GF-D8 (cell line): ENCODE results near the gene TMEM87B.
A peak's percentile ranks its signal among the peaks of the same experiment; 100 is the strongest.

Experiments
- DNase-seq: peaks from one replicate; lab custom pipeline; 2025; lab: John Stamatoyannopoulos, UW

The TMEM87B gene, protein sequence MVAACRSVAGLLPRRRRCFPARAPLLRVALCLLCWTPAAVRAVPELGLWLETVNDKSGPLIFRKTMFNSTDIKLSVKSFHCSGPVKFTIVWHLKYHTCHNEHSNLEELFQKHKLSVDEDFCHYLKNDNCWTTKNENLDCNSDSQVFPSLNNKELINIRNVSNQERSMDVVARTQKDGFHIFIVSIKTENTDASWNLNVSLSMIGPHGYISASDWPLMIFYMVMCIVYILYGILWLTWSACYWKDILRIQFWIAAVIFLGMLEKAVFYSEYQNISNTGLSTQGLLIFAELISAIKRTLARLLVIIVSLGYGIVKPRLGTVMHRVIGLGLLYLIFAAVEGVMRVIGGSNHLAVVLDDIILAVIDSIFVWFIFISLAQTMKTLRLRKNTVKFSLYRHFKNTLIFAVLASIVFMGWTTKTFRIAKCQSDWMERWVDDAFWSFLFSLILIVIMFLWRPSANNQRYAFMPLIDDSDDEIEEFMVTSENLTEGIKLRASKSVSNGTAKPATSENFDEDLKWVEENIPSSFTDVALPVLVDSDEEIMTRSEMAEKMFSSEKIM

DNA sequence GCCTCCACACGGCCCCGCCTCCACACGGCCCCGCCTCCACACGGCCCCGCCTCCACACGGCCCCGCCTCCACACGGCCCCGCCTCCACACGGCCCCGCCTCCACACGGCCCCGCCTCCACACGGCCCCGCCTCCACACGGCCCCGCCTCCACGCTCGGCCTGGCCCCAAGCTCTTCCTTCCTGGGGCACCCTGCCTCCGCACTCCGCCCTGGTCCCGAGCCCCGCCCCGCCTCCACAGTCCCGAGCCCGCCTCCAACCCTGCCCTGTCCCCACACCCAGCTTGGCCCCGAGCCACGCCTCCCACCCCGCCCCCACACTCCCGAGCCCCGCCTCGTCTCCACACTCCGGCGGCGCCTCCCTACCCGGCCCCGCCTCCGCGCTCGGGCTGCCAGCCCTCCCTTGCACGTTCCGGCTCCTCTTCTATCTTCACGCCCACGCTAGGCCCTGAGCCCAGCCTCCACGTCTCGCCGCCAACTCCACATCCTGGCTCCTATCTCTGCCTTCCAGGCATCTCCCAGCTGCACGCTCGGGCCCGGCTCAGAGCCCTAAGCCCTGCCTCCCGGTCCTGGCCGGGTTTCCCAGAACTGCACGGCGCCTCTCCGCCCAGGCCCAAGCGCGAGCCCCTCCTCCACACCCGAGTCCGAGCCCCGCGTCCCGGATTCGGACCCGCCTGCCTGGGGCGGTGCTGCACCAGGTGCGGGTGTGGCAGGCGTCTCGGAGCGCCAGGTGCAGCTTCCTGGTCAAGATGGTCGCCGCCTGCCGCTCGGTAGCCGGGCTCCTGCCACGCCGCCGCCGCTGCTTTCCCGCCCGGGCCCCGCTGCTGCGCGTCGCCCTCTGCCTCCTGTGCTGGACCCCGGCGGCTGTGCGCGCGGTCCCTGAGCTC is at the start of gene TMEM87B:
TSS of gene TMEM87B (plus strand) at position 423 of the 883 bp plus-strand sequence. CDS start at position 746, 323 bp downstream.
- DNase-seq: peak; percentile 85

DNA sequence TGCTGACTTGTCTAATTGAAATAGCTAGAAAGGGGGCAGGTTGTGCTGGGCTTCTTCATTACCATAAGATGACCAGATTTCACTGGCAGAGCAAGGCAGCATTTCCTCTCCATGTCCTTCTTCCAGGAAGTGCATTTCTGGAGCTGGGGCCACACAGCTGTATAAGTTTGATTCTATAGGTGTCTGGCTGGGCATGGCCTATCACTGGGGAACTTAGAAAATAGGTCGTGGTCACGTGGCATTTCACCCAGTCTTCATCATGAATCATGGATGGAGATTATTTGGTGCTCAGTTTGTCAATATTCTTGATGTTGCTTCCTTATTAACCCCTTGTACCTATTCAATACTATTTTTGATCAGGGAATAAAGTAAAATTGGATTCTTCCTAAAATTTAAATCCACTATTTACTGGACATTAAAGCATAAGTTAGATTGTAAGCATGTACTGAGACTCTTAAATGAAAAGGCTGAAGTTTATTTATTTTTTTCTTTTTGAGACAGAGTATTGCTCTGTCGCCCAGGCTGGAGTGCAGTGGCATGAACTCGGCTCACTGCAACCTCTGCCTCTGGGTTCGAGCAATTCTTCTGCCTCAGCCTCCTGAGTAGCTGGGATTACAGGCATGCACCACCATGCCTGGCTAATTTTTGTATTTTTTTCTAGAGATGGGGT is 49.5 kb upstream of the TMEM87B start:
- DNase-seq: no peak

DNA sequence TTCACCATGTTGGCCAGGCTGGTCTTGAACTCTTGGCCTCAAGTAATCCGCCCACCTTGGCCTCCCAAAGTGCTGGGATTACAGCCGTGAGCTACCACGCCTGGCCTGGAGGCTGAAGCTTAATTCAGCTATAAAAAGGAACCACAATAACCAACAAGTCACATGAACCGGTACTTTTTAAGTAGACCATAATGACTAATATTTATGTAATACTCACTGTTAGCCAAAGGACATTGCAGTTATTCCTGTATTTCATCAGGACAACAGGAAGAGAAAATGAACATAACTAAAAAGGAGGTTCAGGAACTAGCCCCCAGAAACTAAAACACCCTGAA is 49.0 kb upstream of the TMEM87B start:
- peak; percentile 37 for DNase-seq

DNA sequence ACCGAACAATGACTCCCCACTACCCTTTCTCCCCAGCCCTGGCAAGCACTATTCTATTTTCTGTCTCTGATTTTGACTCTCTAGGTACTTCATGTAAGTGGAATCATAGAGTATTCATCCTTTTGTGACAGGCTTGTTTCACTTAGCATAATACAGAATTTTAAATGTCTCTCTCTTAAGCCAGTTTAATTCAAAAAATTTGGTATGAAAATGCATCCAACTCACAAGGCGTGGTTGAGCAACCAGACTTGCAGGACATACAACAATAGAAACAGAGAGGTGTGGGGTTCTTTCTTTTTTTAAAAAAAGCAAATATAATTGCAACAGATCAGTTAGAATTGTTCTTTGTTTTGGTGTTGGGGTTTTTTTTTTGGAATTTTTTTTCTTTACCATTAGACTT is 47.6 kb upstream of the TMEM87B start:
- no peak for DNase-seq

DNA sequence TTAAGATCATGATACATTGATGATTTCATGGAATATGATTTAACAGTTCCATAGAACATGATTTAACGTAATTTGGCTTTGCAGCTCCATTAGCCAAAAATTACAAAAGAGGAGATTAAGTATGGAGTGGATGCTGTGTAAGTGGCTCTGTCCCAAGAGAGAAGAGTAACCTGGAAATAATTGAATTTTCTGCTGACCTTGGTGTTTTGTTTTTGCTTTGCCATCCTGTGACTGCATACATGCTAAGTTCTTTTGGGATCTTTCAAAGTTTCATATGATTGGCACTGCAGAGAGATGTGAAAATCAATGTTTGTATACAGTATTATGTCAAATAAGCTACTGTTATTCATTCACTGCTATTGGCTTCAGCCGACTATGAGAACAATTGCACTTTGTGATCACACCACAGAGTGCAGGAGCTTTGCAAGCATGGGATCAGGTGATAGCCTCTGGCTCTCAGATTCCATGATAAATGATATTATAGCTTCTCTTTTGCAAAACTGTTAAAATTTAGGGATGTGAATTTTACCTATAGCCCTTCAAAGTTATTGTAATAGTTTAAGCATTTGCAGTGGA is 46.1 kb upstream of the TMEM87B start:
- no peak for DNase-seq

DNA sequence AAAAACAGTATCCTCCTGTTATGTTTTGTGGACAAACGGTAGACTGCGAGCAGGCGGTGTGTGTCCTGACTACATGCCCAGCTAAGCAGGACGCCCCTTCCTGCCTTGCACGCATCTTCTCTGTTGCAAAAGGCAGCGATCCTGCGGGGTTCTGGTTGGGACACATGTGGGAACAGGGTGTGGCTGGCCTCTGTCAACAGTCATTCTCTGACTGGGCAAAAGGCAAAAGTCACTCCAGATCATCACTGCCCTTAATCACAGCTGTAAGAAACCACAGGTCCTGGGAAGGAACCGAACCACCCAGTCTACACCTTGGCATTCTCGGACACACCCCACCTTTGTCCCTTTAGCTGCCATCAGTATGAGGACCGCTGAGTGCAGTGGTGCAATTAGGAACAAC is 44.3 kb upstream of the TMEM87B start:
- no peak for DNase-seq

DNA sequence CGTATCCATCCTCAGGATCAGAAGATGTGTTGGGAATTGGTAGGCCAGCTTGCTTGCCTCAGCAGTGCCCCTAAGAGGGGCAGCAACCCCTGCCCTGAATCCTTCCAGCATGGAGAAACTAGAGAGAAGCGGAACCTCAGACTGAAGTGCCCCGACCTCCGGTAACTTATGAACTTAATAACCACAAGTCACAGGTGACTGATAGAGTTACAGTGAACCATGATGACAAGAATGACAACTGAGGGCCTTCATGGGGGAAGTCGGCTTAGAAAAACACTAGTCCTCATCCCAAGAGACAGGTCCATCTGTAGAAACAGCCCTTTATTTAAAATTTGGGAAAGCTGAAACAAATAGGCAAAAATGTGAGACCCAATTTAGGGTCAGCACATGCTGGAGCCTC is 42.5 kb upstream of the TMEM87B start:
- DNase-seq: no peak

DNA sequence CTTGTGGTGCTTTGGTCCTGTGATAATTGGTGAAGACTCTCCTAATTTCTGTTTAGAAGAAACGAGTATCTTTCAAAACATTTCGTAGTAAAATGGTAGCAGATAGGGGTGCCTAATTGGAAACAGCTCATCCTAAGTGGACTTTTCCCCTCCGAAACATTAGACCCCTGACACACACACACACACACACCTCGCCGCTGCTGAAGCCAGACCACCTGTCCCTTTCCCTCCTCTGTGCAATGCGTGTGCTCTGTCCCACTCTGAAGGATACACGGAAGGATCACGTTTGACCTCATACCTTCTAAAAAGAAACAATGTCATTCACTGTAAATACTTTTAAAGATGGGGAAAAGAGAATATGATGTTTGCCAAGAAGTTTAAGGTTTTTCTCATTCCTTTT is 36.2 kb upstream of the TMEM87B start:
- DNase-seq: no peak

DNA sequence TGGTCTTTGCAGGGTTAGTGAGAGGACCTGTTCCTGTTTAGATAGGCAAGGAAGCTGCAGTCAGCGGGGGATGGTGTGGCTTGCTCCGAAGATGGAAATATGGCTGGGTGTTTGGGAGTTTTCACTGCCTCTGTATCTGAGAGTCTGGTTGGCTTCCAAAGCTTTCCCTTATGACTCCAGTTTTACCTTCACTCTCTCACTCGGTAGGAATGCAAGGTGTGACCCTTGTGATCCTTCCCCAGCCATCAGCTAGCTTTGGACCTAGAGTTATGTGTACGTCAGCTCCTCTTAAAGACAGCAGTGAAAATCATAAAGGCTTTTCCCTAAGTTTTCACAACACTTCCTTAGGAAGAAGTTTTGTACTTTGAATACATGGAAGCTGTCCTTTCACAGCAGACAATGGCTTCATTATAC is 35.5 kb upstream of the TMEM87B start:
- no peak for DNase-seq

DNA sequence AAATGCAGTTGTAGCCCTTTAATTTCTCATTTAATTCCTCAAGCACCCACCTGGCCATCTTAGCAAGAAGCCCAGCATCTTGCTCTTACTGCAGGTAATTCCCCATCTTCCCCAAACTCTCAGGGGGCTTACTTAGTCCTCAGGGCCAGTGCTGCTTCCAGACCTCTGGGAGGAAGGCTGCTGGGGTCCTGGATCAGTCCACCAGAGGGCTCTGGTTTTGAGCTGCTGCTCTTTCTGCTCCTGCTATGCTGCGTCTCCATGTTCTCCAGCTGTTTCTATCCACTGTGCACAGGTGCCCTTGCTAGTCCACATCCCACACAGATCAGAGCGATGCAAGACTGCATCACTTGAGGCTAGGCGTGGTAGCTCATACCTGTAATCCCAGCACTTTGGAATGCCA is 34.5 kb upstream of the TMEM87B start:
- DNase-seq: no peak

DNA sequence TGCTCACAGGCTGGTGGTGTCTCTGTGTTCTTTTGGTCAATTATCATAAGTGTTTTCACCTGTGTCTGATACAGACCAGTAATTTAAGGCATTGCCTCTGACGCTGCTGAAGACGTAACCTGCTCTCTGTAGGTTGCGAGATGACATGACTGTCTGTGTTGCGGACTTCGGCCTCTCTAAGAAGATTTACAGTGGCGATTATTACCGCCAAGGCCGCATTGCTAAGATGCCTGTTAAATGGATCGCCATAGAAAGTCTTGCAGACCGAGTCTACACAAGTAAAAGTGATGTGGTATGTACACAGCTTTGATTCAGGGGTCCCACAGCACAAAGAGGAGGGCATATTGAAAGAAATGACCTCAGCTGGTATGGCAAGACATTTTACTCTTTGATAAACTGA is 33.8 kb upstream of the TMEM87B start:
- DNase-seq: no peak

DNA sequence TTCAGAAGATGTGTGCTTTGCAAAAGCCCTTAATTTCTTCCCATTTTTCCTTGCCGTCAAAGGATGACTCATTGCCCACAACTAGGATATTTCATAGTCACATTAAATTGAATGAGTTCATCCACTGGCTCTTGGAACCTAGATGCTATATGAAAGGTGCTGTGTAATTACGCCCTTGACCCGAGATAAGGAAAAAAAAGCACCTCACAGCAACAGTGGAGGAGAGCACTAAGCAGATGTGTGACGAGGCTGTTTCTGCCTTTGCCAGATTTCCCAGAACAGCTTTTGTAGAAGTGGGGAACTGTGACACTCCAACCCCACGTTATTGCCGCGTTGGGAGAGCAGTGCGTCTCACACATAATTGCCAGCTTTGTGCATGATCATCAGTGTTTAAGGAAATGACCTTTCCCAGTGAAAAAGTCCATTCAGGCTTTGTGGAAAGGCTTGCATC is 33.3 kb upstream of the TMEM87B start:
- no peak for DNase-seq

DNA sequence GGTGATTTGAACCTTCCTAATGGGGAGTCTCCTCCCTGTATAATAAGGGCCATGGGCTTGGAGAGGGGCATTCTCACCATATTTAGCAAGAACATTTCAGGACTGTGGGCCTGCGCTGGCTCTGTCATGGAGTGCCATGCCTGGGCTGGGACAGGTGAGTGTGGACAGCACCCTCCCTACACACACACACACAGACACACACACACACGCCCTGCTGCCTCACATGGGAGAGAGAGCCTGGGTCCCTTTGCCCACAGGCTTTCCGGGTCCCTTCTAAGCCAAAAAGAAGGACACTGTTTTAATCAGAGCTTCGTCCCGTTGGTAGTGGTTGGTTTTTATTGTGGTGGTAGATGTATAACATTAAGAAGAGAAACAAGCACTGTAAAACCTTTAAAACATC is 31.4 kb upstream of the TMEM87B start:
- DNase-seq: no peak

DNA sequence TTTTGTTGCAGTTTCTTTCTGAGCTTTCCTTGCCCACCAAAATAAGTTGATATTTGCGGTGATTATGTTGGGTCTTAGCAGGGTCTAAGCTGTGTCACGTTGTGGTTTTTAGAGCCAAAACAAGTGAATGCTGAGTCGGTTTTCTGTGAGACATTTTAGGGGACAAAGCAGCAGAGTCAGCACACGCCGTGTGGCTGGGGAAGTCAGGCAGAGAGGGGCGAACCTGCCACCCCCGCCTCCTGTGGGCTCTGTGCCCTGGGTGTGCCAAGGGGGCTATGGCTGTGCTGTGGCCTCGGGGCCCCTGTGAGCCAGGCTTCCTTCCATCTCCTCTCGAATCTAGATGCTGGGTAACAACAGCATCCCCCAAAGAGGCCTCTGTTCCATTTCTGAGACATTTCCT is 30.8 kb upstream of the TMEM87B start:
- no peak for DNase-seq

DNA sequence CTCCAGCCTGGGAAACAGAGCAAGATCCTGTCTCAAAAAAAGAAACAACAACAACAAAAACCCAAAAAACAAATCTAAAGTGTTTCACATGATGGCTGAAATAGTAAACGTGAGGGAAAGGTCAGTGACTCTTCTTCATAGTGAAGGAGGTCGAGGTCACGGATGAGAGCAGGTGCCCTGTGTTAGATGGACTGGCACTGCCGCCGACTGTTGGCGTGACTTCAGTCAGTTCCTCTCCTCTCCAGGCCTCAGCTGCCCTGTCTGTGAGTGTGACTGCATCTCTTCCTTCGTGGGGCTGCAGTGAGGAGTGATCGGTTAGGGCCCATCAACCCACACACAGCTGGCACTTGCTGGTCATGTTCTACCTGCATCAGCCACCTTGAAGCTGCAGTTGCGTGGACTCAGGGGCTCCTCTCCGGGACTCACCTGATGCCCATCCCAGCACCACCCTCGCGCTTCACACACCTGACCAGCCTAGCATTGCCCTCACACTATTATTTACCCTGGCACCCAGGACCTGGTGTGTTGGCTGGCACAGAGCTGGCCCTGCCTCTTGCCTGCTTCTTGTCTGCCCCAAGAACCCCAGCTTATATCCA is 30.1 kb upstream of the TMEM87B start:
- DNase-seq: no peak

DNA sequence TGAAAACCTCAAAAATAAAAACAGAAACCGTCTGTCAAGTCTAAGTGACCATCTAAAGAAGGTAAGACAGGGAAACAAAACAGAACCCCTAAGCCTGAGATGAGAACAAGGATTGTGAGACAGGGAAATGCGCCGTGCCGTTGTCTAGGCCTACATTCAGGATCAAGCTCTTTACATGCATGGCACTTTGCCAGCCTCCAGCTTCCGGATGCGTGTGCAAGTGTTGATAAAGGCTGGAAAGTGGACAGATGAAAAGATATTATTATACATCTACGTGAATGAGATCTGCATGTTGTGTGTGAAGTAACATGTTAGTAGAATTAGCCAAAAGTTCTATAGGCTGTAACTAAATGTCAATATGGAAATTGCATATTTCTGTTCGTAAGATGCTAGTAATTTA is 28.6 kb upstream of the TMEM87B start:
- DNase-seq: no peak

DNA sequence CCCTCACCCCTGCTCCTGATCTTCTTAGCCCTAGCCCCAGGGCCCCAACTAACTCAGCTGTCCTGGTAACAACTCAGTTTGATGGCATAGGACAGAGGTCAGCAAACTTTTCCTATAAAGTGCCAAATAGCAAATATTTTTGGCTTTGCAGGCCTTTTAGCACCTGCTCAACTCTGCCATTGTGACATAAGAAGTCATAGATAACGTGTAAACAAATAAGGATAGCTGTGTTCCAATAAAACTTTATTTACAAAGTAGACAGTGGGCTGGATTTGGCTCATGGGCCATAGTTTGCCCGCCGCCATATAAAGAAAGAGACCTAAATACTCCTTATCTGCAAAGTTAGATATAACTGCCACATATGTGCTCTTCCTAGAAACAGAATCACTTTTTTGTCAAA is 27.3 kb upstream of the TMEM87B start:
- DNase-seq: no peak

DNA sequence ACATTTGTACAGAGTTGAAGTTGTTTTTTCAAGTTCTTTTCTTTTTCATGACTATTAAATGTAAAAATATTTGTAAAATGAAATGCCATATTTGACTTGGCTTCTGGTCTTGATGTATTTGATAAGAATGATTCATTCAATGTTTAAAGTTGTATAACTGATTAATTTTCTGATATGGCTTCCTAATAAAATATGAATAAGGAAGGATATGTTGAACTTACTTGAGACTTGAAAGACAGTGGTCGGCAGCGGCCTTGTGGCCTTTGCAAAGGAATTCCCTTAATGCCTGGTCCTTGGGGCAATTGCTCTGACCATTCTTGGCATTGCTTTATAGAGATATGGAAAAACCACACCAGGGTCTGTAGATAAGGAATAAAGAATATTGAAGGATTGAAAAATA is 25.9 kb upstream of the TMEM87B start:
- no peak for DNase-seq

DNA sequence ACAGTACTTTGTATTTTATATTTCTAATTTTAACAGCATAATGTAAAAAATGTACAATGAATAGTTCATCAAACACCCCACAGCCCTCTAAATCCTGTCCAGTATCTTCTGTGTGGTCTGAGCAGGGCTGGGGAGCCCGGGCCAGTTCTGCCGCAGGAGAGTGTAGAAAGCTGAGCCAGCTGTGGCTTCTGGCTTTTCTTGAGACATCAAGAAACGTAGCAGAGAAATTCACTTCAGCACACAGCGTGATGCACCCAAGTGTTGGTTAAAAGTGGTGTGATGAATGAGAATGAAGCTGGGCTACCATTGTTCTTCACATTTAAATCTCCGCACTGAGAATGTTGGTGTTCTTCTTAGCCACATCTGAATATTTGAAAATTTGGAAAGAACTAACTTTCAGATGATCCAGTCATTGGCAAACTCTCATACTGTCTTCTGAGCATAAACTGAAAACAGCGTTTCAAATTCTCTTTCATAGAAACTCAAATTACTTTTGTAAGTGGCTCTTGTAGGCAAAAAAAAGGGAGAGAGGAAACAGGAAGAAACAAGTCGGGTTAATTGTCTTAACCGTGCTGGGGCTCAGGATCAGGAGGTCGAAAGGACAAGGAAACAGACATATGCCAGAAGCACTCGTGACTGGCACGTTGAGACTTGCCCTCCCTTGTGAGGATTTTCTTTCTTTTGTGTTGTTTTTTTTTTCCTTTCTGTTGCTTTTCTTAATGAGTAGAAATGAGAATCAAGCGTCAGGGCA is 23.4 kb upstream of the TMEM87B start:
- peak; percentile 26 for DNase-seq

DNA sequence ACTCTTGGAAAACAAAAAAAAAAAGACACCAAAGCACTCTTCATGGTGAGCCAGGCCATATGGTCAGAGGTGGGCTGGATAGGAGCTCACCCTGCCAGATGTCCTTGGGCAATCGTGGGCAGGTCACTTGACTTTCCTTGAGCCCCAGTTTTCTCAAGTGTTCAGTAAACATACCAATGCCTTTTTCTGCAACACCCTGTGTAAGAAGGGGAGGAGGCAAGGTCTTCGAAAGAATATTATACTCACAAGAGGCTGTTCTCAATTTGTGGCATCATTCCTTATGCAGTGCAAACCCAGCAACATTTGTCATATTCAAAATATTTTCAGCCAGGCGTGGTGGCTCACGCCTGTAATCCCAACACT is 22.9 kb upstream of the TMEM87B start:
- no peak for DNase-seq
